Urinary bladder (tissue), 4 donors: ENCODE measurements around the gene SLA2. TPM values are rescaled to one million over a fixed set of nuclear protein-coding genes. Genes with fewer than 3 reads are reported as not detected.
"Not testable (repeated sequence)": the region's sequence is repeated elsewhere in the genome, so short reads cannot be mapped to it uniquely, and the experiment has no call there.

ENCODE experiments used
- DNase-seq: peaks from one replicate; pipeline ENCODE4 v3.0.0-alpha.2; 2015; ENCODE audit errors: extremely low spot score
- H3K27ac ChIP-seq: one replicate; pipeline ENCODE4 v1.5.1; 2013; ENCODE audit warnings: low read depth, mild to moderate bottlenecking, moderate library complexity
- H3K36me3 ChIP-seq: one replicate; pipeline ENCODE4 v1.6.1; 2013; ENCODE audit warnings: mild to moderate bottlenecking, moderate library complexity; ENCODE audit not compliant: insufficient read depth
- H3K4me1 ChIP-seq: one replicate; pipeline ENCODE4 v1.6.1; 2013; ENCODE audit warnings: mild to moderate bottlenecking, moderate library complexity; ENCODE audit not compliant: insufficient read depth
- H3K4me3 ChIP-seq: one replicate; pipeline ENCODE4 v1.5.1; 2013; ENCODE audit warnings: low read depth, low read length
- WGBS: extraction: QIAGEN DNeasy Blood & Tissue Kit; methylation state at CpG from one replicate; pipeline ENCODE4 v1.1.7; 2013; 5-methylcytosine and 5-hydroxymethylcytosine counted together
- polyA plus RNA-seq: library from polyadenylated mRNA; stranded (reverse); fragments of 200-250 nt; gene quantifications from one replicate; pipeline ENCODE4 v1.2.3, GENCODE V29; 2013
- total RNA-seq: library from RNA; depleted of rRNA; stranded (reverse); fragments of >200 nt; gene quantifications from one replicate; pipeline ENCODE4 v1.2.3, GENCODE V29; 2014
- donor health status: healthy with polysubstance abuse.
- donor health status: healthy.

The SLA2 gene
- total and polyA plus RNA-seq, 2 donors = 0.11 to 0.38 TPM

DNA sequence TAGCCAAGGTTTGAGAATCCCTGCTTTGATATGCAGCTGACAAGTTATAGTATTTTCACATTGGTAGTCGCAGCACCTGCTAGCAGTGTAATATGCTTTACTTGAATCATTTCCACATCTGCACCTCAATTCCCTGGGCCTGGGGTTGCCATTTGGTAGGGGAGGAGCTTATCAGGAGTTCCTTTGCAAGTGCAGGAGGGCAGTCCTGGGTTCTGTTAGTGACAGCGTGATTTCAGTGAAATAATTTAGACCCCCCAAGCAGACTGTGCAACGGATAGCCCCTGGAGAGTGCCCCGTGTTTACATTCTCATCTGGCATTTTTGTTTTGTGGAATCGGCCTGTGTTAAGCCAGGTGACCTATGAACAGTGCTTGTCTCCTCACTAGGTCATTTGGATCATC lies 34.4 kb downstream of the SLA2 start:
- Histone ChIP-seq H3K4me3 (no peak overlapping the region), H3K4me1 (no peaks in the 10 kb centered on the region), H3K27ac (no peak overlapping the region), H3K36me3 (no peaks in the 10 kb centered on the region)
- DNase-seq = no peak
- 83% methylated on average over 5 of the region's 5 CpGs for whole genome bisulfite sequencing

DNA sequence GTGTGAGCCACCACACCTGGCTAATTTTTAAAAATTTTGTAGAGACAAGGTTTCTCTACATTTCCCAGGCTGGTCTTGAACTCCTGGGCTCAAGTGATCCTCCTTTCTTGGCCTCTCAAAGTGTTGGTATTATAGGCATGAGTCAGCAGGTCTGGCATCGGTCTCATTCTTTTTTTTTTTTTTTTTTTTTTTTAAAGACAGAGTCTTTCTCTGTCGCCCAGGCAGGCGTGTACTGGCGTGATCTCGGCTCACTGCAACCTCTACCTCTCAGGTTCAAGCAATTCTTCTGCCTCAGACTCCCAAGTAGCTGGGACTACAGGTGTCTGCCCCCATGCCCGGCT lies 37.6 kb downstream of the SLA2 start:
- not testable (repeated sequence) for H3K27ac ChIP-seq, DNase-seq, H3K36me3 ChIP-seq, H3K4me1 ChIP-seq, H3K4me3 ChIP-seq
- WGBS = 83% methylated on average over 6 of the region's 6 CpGs

- no peak for DNase-seq
- no peak overlapping the region for H3K4me3 ChIP-seq
- H3K4me1 ChIP-seq = no peaks in the 10 kb centered on the region
- 88% methylated on average over 7 of the region's 7 CpGs for WGBS
- H3K36me3 ChIP-seq = no peaks in the 10 kb centered on the region
- no peak overlapping the region for H3K27ac ChIP-seq
These were observed 38.2 kb downstream of the SLA2 start for GRCh38 chr20:36607586-36608387.

- H3K4me3 ChIP-seq = peak overlapping the region; percentile 72
- H3K4me1 ChIP-seq = no peaks in the 10 kb centered on the region
- DNase-seq = no peak
- WGBS = 3% methylated on average over 31 of the region's 31 CpGs
- peak overlapping the region; percentile 55 for H3K27ac ChIP-seq
- H3K36me3 ChIP-seq = no peaks in the 10 kb centered on the region
These were observed 39.6 kb downstream of the SLA2 start for GRCh38 chr20:36606158-36607066.

DNA sequence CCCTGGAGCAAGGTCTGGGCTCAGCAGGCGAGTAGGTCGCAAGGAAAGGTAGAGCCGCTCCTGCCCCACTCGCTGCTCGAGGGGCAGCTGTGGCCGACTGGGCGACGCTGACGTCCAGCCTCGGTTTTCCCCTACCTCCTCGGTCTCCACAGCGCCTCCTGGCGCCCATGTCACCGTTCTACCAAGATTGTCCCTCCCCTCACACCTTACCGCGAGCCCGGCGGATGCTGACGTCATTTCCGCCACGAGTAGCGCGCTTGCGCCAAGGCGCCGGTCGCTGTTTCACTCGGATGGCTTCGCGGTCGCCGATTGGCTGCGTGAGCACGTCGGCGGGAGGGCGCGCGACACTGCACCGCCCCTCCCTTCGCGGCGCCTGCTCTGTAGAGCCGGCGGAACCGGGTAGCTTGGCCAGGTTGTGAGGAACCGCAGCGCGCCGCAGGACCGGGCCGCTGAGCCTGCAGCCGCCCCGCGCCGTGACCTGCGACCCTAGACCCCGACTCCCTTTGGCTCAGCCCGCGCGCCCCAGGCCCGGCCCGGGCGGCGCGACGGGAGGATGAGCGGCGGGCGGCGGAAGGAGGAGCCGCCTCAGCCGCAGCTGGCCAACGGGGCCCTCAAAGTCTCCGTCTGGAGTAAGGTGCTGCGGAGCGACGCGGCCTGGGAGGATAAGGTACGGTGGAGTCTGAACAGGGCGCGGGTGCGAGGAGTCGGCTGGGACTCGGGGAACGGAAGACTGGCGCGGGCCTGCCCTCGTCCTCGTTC lies 40.4 kb downstream of the SLA2 start, which contains the start of gene RAB5IF:
Gene RAB5IF, plus strand, starts transcription at position 381 of the 759 bp plus-strand sequence. Its CDS starts 173 bp downstream, at position 554.
- Histone ChIP-seq H3K36me3 (no peaks in the 10 kb centered on the region), H3K4me1 (no peaks in the 10 kb centered on the region), H3K4me3 (peak within 1 kb of the TSS; percentile 72), H3K27ac (peak within 1 kb of the TSS; percentile 55)
- under 1% methylated on average over 90 of the region's 90 CpGs for WGBS
- DNase-seq = peak; percentile 95

GRCh38 chr20:36604952-36605398 lies 41.0 kb downstream of the SLA2 start:
- 58% methylated on average over 15 of the region's 15 CpGs for WGBS
- Histone ChIP-seq H3K36me3 (no peaks in the 10 kb centered on the region), H3K27ac (peak overlapping the region; percentile 48), H3K4me1 (no peaks in the 10 kb centered on the region), H3K4me3 (no peak overlapping the region)
- no peak for DNase-seq

DNA sequence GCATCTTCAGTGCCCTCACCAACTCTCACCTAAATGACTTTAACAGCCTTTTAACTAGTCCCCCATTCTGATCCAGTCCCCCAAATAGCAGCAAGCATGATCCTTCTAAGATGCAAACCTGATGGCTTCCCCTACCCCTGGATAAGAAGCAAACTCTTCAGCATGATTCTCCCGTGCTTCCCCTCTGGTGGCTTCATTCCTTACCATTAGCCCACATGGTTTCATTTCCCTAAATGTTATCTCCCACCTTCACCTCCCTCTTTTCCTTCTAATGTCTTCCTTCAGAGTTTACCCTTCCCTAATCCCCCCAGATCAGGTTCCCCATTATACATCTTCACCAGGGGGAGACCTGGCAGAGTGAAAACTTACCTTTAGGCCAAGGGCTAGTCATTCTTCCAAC lies 44.5 kb downstream of the SLA2 start:
- Histone ChIP-seq H3K4me1 (no peaks in the 10 kb centered on the region), H3K4me3 (no peak overlapping the region), H3K27ac (no peak overlapping the region), H3K36me3 (no peaks in the 10 kb centered on the region)
- 32% methylated on average over 1 of the region's 1 CpG for WGBS
- no peak for DNase-seq

DNA sequence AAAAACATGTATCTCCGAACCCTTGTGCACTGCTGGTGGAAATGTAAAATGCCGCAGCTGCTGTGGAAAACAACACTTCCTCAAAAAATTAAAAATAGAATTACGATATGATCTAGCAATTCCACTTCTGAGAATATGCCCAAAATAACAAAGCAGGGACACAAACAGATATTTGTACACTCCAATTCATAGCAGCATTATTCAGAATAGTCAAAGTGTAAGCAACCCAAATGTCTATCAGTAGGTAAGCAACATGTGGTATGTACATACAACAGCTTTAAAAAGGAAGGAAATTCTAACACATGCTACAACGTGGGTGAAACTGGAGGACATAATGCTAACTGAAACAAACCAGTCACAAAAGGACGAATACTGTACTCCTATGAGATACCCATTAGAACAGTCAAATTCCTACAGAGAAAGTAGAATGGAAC lies 46.1 kb downstream of the SLA2 start:
- no peak overlapping the region for H3K4me3 ChIP-seq

GRCh38 chr20:36593347-36593929 lies 52.6 kb downstream of the SLA2 start:
- no peak for DNase-seq
- no peaks in the 10 kb centered on the region for H3K4me1 ChIP-seq
- H3K36me3 ChIP-seq = no peaks in the 10 kb centered on the region
- WGBS = 92% methylated on average over 5 of the region's 5 CpGs
- no peak overlapping the region for H3K27ac ChIP-seq
- no peak overlapping the region for H3K4me3 ChIP-seq

More for the DNA sequence above, 46.1 kb downstream of the SLA2 start:
- 32% methylated on average over 5 of the region's 5 CpGs for WGBS
- Histone ChIP-seq H3K4me1 (no peaks in the 10 kb centered on the region), H3K27ac (no peak overlapping the region), H3K36me3 (no peaks in the 10 kb centered on the region)
- DNase-seq = no peak

DNA sequence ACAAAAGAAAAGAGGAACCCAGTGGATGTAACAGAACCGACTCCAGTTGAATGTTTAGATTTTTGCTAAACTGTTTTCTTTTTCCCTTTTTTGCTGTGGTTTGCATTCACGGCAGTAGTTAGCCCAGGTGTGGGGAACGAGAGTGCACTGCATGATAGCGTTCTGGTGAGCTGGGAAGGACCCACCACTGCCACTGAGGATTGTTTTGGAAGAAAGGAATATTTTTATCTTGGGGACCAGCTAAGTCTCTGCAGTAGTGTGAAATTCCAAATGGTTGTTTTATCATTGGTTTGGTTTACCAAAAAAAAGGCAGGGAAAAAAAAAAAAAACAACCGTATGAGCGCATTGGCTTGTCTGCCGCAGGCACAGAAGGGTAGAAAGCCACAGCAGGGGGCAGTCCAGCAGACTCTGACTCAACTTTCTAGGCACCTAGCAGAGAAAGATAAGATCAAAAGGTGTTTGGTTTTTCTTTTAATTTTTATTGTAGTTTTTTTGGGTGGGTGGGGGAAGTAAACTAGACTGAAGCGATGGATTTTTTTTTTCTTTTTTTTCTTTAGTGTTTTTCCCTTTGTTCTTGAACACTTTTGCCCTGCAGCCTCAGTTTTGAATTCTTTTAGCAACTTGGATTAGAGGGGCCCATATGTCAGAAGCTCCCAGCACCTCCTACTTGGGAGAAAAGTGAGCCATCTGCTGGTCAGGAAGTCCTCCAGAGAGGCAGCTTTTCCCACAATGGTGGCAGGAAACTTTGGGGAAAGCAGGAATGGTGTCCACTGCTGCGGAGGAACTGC lies 53.9 kb downstream of the SLA2 start:
- Histone ChIP-seq H3K4me1 (no peaks in the 10 kb centered on the region), H3K27ac (no peak overlapping the region), H3K36me3 (no peaks in the 10 kb centered on the region), H3K4me3 (no peak overlapping the region)
- DNase-seq = no peak
- WGBS = 73% methylated on average over 9 of the region's 9 CpGs

GRCh38 chr20:36591281-36591680 lies 54.7 kb downstream of the SLA2 start:
- 73% methylated on average over 5 of the region's 5 CpGs for WGBS
- Histone ChIP-seq H3K27ac (no peak overlapping the region), H3K4me3 (no peak overlapping the region), H3K4me1 (no peaks in the 10 kb centered on the region), H3K36me3 (no peaks in the 10 kb centered on the region)
- no peak for DNase-seq

- Histone ChIP-seq H3K4me1 (no peaks in the 10 kb centered on the region), H3K4me3 (no peak overlapping the region), H3K27ac (no peak overlapping the region), H3K36me3 (no peaks in the 10 kb centered on the region)
- DNase-seq = no peak
- 87% methylated on average over 3 of the region's 3 CpGs for WGBS
These were observed 58.5 kb downstream of the SLA2 start for GRCh38 chr20:36587388-36588070.
